GM23338 (cell line): ENCODE measurements around the gene GPR39. TPM values are rescaled to one million over a fixed set of nuclear protein-coding genes. Genes with fewer than 3 reads are reported as not detected.

Experiments
- ATAC-seq: fragments of 200-7000 bp; cut with Tn5 transposase; 3 replicates; pipeline ENCODE4 v1.9.1; 2020
- DNase-seq: peaks from one replicate; pipeline ENCODE4 v3.0.0-alpha.2; 2015; ENCODE audit warnings: low spot score
- H2AFZ ChIP-seq: fragments of 200-600 bp; sonication (generic); 2 replicates; pipeline ENCODE4 v1.8.0; 2016; ENCODE audit warnings: antibody characterized with exemption, mild to moderate bottlenecking, moderate library complexity
- H3F3A ChIP-seq: fragments of 200-600 bp; sonication (generic); replicated peaks from 2 replicates; pipeline ENCODE4 v1.8.0; 2017; ENCODE audit warnings: antibody characterized with exemption, mixed run types, low read depth
- H3K27ac ChIP-seq: fragments of 200-600 bp; sonication (generic); 2 replicates; pipeline ENCODE4 v1.6.1; 2016; ENCODE audit warnings: low read depth
- H3K27me3 ChIP-seq: fragments of 200-600 bp; sonication (generic); 2 replicates; pipeline ENCODE4 v1.8.0; 2016; ENCODE audit warnings: mild to moderate bottlenecking, mixed run types, moderate library complexity; ENCODE audit not compliant: insufficient read depth
- H3K36me3 ChIP-seq: fragments of 200-600 bp; sonication (generic); 2 replicates; pipeline ENCODE4 v1.8.0; 2016; ENCODE audit warnings: mild to moderate bottlenecking; ENCODE audit not compliant: insufficient read depth
- H3K4me1 ChIP-seq: fragments of 200-600 bp; sonication (generic); 2 replicates; pipeline ENCODE4 v1.8.0; 2016; ENCODE audit warnings: mild to moderate bottlenecking, moderate library complexity; ENCODE audit not compliant: insufficient read depth
- H3K4me2 ChIP-seq: fragments of 200-600 bp; sonication (generic); 2 replicates; pipeline ENCODE4 v1.7.1; 2017; ENCODE audit warnings: mixed run types
- H3K4me3 ChIP-seq: fragments of 200-600 bp; sonication (generic); 2 replicates; pipeline ENCODE4 v1.6.1; 2016; ENCODE audit warnings: mixed run types
- H3K79me2 ChIP-seq: fragments of 200-600 bp; sonication (generic); replicated peaks from 2 replicates; pipeline ENCODE4 v1.8.0; 2017; ENCODE audit warnings: mild to moderate bottlenecking; ENCODE audit not compliant: insufficient read depth
- H3K9me2 ChIP-seq: fragments of 200-600 bp; sonication (generic); 2 replicates; pipeline ENCODE4 v1.8.0; 2017; ENCODE audit not compliant: insufficient read depth
- H4K20me1 ChIP-seq: fragments of 200-600 bp; sonication (generic); replicated peaks from 2 replicates; pipeline ENCODE4 v1.8.0; 2017; ENCODE audit warnings: mild to moderate bottlenecking; ENCODE audit not compliant: insufficient read depth
- H3K27ac Mint-ChIP-seq: 2 replicates; pipeline ENCODE4 v1.8.0; 2020; ENCODE audit warnings: inconsistent platforms, mild to moderate bottlenecking, moderate library complexity, mixed read lengths
- H3K27me3 Mint-ChIP-seq: 3 replicates; pipeline ENCODE4 v1.8.0; 2022; ENCODE audit warnings: low read depth, mild to moderate bottlenecking, moderate library complexity, mixed read lengths, inconsistent platforms; ENCODE audit not compliant: insufficient read depth, poor library complexity
- H3K36me3 Mint-ChIP-seq: 3 replicates; pipeline ENCODE4 v1.8.0; 2021; ENCODE audit warnings: low read depth, mild to moderate bottlenecking, inconsistent platforms, moderate library complexity, mixed read lengths
- H3K4me1 Mint-ChIP-seq: 3 replicates; pipeline ENCODE4 v1.8.0; 2020; ENCODE audit warnings: mild to moderate bottlenecking, inconsistent platforms, mixed read lengths
- H3K4me3 Mint-ChIP-seq: 3 replicates; pipeline ENCODE4 v1.8.0; 2021; ENCODE audit warnings: moderate library complexity, mild to moderate bottlenecking, inconsistent platforms, mixed read lengths
- H3K9me3 Mint-ChIP-seq: 3 replicates; pipeline ENCODE4 v1.8.0; 2020; ENCODE audit warnings: moderate library complexity, mild to moderate bottlenecking, inconsistent platforms, mixed read lengths
- CREB1 ChIP-seq: fragments of 250-450 bp; sonication (Bioruptor Pico); IDR thresholded peaks from 2 replicates; pipeline ENCODE4 v1.5.0; 2020; ENCODE audit warnings: low read depth, mild to moderate bottlenecking, moderate library complexity
- EZH2 ChIP-seq: fragments of 200-600 bp; sonication (generic); IDR thresholded peaks from one replicate; pipeline ENCODE4 v1.8.0; 2017; ENCODE audit warnings: antibody characterized with exemption, mild to moderate bottlenecking, low read depth; ENCODE audit not compliant: unreplicated experiment
- EZH2phosphoT487 ChIP-seq: fragments of 200-600 bp; sonication (generic); IDR thresholded peaks from one replicate; pipeline ENCODE4 v1.8.1; 2018; ENCODE audit warnings: antibody characterized with exemption; ENCODE audit not compliant: unreplicated experiment
- JUNB ChIP-seq: IDR thresholded peaks from one replicate; pipeline ENCODE4 v1.6.1; 2016; ENCODE audit warnings: antibody characterized with exemption; ENCODE audit not compliant: unreplicated experiment
- NANOG ChIP-seq: IDR thresholded peaks from 2 replicates; pipeline ENCODE4 v1.6.1; 2016; ENCODE audit warnings: antibody characterized with exemption, borderline replicate concordance
- STAT1 ChIP-seq: IDR thresholded peaks from one replicate; pipeline ENCODE4 v1.6.1; 2016; ENCODE audit warnings: antibody characterized with exemption; ENCODE audit not compliant: unreplicated experiment
- ZNF114 ChIP-seq: fragments of 250-450 bp; sonication (Bioruptor Pico); IDR thresholded peaks from 2 replicates; pipeline ENCODE4 v1.5.0; 2020; ENCODE audit warnings: mild to moderate bottlenecking, moderate library complexity
- ZNF331 ChIP-seq: fragments of 250-450 bp; sonication (Bioruptor Pico); IDR thresholded peaks from 2 replicates; pipeline ENCODE4 v1.5.0; 2020; ENCODE audit warnings: low read depth, mild to moderate bottlenecking, moderate library complexity
- polyA plus RNA-seq: library from polyadenylated mRNA; unstranded; fragments of >200 nt; fragmentation: Nextera tagmentation; extraction: Ambion mirVana; gene quantifications from 2 replicates; pipeline ENCODE4 v1.2.1, GENCODE V29; 2016
- total RNA-seq: library from RNA; depleted of rRNA; stranded (reverse); fragments of >200 nt; shearing (Covaris generic); gene quantifications from 2 replicates; pipeline ENCODE4 v1.2.3, GENCODE V29; 2014
- TF ChIP-seq, protein P1 (sequence below): IDR thresholded peaks from 2 replicates; pipeline ENCODE4 v1.6.1; 2016; ENCODE audit warnings: antibody characterized with exemption
- TF ChIP-seq, protein P2 (sequence below): fragments of 250-450 bp; sonication (Bioruptor Pico); IDR thresholded peaks from 2 replicates; pipeline ENCODE4 v1.5.0; 2020; ENCODE audit warnings: mild to moderate bottlenecking, moderate library complexity
- TF ChIP-seq, protein P3 (sequence below), 2 experiments: fragments of 200-600 bp in 1 of 2; sonication (generic) in 1 of 2; conservative IDR thresholded peaks; 2 replicates each; pipeline versions ENCODE4 v1.5.1 to v1.6.1; 2016 to 2017; ENCODE audit warnings: antibody characterized with exemption in 2 of 2, low read depth in 2 of 2, mild to moderate bottlenecking in 2 of 2, moderate library complexity in 1 of 2

Gene GPR39
- total and polyA plus RNA-seq, 2 experiments from 2014 or later: 0.55 to 1.9 TPM

DNA sequence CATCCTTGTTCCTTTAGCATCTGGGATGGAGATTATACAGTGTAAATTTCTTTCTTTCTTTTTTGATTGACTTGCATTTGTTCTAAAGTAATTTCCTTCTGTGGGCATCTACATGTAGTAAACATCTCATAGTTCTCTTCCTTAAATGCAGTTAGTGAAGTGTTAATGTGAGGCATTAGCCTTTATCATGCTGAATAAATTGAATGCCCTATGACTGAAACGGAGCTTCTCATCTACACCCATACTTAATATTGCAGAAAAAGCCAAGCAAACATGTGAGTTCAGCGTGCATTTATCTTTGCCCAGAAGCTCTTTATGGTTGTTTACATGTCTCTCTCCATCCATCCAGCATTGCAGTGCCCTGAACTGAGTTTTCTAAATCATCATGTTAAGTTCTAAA lies 195.1 kb downstream of the GPR39 start:
- Histone ChIP-seq H3K36me3 (no peaks in the 10 kb centered on the region), H3F3A (no peaks in the 10 kb centered on the region), H4K20me1 (no peaks in the 10 kb centered on the region), H3K27ac (no peak overlapping the region), H2AFZ (no peak overlapping the region), H3K27me3 (no peaks in the 10 kb centered on the region), H3K9me2 (peaks cover 7% of the 10 kb centered on the region; the same call in 1 of the 2 replicates), H3K4me3 (no peak overlapping the region), H3K4me1 (no peaks in the 10 kb centered on the region; the same call in 1 of the 2 replicates), H3K4me2 (no peak overlapping the region), H3K79me2 (no peaks in the 10 kb centered on the region)
- peaks cover 18% of the 10 kb centered on the region for H3K4me1 Mint-ChIP-seq
- no peaks in the 10 kb centered on the region for H3K27me3 Mint-ChIP-seq
- H3K4me3 Mint-ChIP-seq: no peak overlapping the region
- no peak for DNase-seq
- no peaks in the 10 kb centered on the region for H3K36me3 Mint-ChIP-seq
- H3K9me3 Mint-ChIP-seq: no peaks in the 10 kb centered on the region
- ATAC-seq: no peak
- no peak overlapping the region for H3K27ac Mint-ChIP-seq
- TF ChIP-seq ZNF114 (CRISPR knock-in tag) (no peak), EZH2 (no peak)

DNA sequence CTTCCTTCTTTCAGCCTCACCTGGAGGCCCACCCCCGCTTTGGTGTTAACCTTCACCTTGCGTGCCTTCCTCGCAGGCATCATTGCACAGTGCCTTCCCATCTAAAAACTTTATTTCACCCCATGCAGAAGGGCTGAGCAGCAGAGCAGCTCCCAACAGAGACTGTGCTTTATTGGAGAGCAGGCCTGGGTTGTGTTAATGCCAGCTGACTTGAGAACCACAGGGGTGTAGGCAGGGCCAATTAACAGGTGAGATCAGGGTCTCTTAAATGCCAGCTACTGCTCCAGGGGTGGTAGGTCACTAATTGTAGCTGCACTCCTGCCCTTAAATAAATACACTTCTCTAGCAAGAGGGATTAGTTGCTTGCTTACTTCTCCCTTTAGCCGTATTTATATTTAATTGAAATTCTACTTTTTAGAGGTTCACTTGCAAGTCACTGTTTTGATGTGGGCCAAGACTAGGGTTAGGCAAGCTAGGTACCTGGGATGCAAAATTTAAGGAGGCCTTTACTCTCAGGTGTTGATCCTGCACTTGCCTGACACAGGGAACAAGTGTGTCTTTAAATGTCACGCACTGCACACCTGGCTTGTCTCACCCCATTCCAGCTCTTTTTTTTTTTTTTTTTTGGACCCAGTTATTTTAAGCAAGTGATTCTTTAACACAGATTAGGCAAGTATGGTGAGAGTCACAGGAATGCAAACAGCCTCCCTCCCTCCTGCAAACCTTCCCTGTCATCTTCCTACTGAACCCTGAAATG lies 198.9 kb downstream of the GPR39 start:
- peak; percentile 51 for ATAC-seq
- H3K27me3 ChIP-seq: no peaks in the 10 kb centered on the region
- H3K4me3 Mint-ChIP-seq: no peak overlapping the region
- DNase-seq: no peak
- H2AFZ ChIP-seq: no peak overlapping the region
- H3K9me2 ChIP-seq: peaks cover 7% of the 10 kb centered on the region; the same call in 1 of the 2 replicates
- H3K4me1 ChIP-seq: no peaks in the 10 kb centered on the region; the same call in 1 of the 2 replicates
- no peaks in the 10 kb centered on the region for H4K20me1 ChIP-seq
- H3K4me2 ChIP-seq: no peak overlapping the region
- H3K4me3 ChIP-seq: no peak overlapping the region
- H3K36me3 ChIP-seq: no peaks in the 10 kb centered on the region
- peaks cover under 1% of the 10 kb centered on the region for H3K27me3 Mint-ChIP-seq
- H3K27ac Mint-ChIP-seq: no peak overlapping the region
- H3K4me1 Mint-ChIP-seq: peaks cover 28% of the 10 kb centered on the region
- no peaks in the 10 kb centered on the region for H3K36me3 Mint-ChIP-seq
- no peaks in the 10 kb centered on the region for H3K79me2 ChIP-seq
- no peaks in the 10 kb centered on the region for H3K9me3 Mint-ChIP-seq
- H3K27ac ChIP-seq: no peak overlapping the region
- H3F3A ChIP-seq: no peaks in the 10 kb centered on the region
- TF ChIP-seq ZNF331 (no peak), JUNB (no peak), ZNF114 (CRISPR knock-in tag) (no peak), EZH2phosphoT487 (no peak), CREB1 (CRISPR knock-in tag) (no peak), NANOG (no peak), STAT1 (no peak), EZH2 (no peak)
- TF ChIP-seq, protein P1, sequence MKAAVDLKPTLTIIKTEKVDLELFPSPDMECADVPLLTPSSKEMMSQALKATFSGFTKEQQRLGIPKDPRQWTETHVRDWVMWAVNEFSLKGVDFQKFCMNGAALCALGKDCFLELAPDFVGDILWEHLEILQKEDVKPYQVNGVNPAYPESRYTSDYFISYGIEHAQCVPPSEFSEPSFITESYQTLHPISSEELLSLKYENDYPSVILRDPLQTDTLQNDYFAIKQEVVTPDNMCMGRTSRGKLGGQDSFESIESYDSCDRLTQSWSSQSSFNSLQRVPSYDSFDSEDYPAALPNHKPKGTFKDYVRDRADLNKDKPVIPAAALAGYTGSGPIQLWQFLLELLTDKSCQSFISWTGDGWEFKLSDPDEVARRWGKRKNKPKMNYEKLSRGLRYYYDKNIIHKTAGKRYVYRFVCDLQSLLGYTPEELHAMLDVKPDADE: no peak
- TF ChIP-seq, protein P2, sequence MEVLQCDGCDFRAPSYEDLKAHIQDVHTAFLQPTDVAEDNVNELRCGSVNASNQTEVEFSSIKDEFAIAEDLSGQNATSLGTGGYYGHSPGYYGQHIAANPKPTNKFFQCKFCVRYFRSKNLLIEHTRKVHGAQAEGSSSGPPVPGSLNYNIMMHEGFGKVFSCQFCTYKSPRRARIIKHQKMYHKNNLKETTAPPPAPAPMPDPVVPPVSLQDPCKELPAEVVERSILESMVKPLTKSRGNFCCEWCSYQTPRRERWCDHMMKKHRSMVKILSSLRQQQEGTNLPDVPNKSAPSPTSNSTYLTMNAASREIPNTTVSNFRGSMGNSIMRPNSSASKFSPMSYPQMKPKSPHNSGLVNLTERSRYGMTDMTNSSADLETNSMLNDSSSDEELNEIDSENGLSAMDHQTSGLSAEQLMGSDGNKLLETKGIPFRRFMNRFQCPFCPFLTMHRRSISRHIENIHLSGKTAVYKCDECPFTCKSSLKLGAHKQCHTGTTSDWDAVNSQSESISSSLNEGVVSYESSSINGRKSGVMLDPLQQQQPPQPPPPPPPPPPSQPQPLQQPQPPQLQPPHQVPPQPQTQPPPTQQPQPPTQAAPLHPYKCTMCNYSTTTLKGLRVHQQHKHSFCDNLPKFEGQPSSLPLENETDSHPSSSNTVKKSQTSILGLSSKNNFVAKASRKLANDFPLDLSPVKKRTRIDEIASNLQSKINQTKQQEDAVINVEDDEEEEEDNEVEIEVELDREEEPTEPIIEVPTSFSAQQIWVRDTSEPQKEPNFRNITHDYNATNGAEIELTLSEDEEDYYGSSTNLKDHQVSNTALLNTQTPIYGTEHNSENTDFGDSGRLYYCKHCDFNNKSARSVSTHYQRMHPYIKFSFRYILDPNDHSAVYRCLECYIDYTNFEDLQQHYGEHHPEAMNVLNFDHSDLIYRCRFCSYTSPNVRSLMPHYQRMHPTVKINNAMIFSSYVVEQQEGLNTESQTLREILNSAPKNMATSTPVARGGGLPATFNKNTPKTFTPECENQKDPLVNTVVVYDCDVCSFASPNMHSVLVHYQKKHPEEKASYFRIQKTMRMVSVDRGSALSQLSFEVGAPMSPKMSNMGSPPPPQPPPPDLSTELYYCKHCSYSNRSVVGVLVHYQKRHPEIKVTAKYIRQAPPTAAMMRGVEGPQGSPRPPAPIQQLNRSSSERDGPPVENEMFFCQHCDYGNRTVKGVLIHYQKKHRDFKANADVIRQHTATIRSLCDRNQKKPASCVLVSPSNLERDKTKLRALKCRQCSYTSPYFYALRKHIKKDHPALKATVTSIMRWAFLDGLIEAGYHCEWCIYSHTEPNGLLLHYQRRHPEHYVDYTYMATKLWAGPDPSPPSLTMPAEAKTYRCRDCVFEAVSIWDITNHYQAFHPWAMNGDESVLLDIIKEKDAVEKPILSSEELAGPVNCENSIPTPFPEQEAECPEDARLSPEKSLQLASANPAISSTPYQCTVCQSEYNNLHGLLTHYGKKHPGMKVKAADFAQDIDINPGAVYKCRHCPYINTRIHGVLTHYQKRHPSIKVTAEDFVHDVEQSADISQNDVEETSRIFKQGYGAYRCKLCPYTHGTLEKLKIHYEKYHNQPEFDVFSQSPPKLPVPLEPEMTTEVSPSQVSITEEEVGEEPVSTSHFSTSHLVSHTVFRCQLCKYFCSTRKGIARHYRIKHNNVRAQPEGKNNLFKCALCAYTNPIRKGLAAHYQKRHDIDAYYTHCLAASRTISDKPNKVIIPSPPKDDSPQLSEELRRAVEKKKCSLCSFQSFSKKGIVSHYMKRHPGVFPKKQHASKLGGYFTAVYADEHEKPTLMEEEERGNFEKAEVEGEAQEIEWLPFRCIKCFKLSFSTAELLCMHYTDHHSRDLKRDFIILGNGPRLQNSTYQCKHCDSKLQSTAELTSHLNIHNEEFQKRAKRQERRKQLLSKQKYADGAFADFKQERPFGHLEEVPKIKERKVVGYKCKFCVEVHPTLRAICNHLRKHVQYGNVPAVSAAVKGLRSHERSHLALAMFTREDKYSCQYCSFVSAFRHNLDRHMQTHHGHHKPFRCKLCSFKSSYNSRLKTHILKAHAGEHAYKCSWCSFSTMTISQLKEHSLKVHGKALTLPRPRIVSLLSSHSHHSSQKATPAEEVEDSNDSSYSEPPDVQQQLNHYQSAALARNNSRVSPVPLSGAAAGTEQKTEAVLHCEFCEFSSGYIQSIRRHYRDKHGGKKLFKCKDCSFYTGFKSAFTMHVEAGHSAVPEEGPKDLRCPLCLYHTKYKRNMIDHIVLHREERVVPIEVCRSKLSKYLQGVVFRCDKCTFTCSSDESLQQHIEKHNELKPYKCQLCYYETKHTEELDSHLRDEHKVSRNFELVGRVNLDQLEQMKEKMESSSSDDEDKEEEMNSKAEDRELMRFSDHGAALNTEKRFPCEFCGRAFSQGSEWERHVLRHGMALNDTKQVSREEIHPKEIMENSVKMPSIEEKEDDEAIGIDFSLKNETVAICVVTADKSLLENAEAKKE (CRISPR knock-in tag): no peak
- TF ChIP-seq, protein P3, sequence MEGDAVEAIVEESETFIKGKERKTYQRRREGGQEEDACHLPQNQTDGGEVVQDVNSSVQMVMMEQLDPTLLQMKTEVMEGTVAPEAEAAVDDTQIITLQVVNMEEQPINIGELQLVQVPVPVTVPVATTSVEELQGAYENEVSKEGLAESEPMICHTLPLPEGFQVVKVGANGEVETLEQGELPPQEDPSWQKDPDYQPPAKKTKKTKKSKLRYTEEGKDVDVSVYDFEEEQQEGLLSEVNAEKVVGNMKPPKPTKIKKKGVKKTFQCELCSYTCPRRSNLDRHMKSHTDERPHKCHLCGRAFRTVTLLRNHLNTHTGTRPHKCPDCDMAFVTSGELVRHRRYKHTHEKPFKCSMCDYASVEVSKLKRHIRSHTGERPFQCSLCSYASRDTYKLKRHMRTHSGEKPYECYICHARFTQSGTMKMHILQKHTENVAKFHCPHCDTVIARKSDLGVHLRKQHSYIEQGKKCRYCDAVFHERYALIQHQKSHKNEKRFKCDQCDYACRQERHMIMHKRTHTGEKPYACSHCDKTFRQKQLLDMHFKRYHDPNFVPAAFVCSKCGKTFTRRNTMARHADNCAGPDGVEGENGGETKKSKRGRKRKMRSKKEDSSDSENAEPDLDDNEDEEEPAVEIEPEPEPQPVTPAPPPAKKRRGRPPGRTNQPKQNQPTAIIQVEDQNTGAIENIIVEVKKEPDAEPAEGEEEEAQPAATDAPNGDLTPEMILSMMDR (conservative IDR thresholded peaks at IDR 0.05; ENCODE audit: low read depth in 2 of 2): no peak
